BJ (cell line): ENCODE data around the gene SDK1. TPM values are rescaled to one million over a fixed set of nuclear protein-coding genes. Genes with fewer than 3 reads are reported as not detected.

ENCODE experiments used
- CTCF ChIA-PET: fragments of 350-600 bp; formaldehyde crosslinking; extraction: SDS; loops from one replicate; lab custom pipeline; 2021; ENCODE audit warnings: antibody characterized with exemption, inconsistent platforms; lab: Yijun Ruan, JAX
- POLR2A ChIA-PET: fragments of 300-600 bp; sonication (Branson Sonifier 250); formaldehyde crosslinking; extraction: SDS; loops from one replicate; lab custom pipeline; 2021; ENCODE audit warnings: antibody characterized with exemption; lab: Charles Lee
- DNase-seq: peaks from one replicate; pipeline ENCODE4 v3.0.0-alpha.2; 2011; ENCODE audit warnings: low read depth
- H3K27me3 ChIP-seq: 2 replicates; pipeline ENCODE4 v1.6.0; 2011; ENCODE audit warnings: low read length; ENCODE audit not compliant: control insufficient read depth, insufficient read depth
- H3K36me3 ChIP-seq: 2 replicates; pipeline ENCODE4 v1.5.1; 2011; ENCODE audit warnings: low read length; ENCODE audit not compliant: control insufficient read depth, insufficient read depth
- H3K4me3 ChIP-seq: 2 replicates; pipeline ENCODE4 v1.5.1; 2011; ENCODE audit warnings: low read depth, mild to moderate bottlenecking, control low read depth, low read length
- polyA plus RNA-seq: library from polyadenylated mRNA; depleted of rRNA; stranded (reverse); fragments of >200 nt; gene quantifications from 2 replicates; pipeline ENCODE4 v1.2.3, GENCODE V29; 2011
- TF ChIP-seq, protein P1 (sequence below): IDR thresholded peaks from 2 replicates; pipeline ENCODE4 v1.5.1; 2011; ENCODE audit warnings: low read depth, mild to moderate bottlenecking, control low read depth, inconsistent platforms, low read length, moderate library complexity; ENCODE audit not compliant: insufficient read depth

SDK1 gene
- polyA plus RNA-seq, 1 experiment = 0.01 TPM

DNA sequence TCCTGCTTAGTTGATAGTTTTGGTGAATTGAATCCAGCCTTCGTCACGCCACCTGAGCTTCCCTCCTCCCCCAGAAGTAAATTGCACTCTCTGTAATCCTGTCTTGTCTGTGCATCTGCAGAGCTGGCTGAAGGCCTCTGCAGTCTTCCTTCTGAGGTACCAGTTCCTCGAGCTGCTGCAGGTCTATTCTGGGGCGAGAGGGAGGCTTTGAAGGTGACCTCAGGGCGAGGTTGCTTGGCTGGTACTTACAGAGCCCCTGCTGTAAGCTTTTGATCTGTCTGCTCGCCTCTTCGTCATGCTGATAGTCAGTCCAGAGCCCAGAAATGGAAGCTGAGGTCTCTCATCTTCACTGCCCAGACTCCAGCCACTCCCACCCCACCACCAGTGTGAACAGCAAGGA is 867.5 kb downstream of the SDK1 start:
- ChIA-PET POLR2A (no interaction called here), CTCF (no interaction called here)
- Histone ChIP-seq H3K4me3 (no peak overlapping the region), H3K27me3 (no peaks in the 10 kb centered on the region), H3K36me3 (no peaks in the 10 kb centered on the region)
- TF ChIP-seq, protein P1, sequence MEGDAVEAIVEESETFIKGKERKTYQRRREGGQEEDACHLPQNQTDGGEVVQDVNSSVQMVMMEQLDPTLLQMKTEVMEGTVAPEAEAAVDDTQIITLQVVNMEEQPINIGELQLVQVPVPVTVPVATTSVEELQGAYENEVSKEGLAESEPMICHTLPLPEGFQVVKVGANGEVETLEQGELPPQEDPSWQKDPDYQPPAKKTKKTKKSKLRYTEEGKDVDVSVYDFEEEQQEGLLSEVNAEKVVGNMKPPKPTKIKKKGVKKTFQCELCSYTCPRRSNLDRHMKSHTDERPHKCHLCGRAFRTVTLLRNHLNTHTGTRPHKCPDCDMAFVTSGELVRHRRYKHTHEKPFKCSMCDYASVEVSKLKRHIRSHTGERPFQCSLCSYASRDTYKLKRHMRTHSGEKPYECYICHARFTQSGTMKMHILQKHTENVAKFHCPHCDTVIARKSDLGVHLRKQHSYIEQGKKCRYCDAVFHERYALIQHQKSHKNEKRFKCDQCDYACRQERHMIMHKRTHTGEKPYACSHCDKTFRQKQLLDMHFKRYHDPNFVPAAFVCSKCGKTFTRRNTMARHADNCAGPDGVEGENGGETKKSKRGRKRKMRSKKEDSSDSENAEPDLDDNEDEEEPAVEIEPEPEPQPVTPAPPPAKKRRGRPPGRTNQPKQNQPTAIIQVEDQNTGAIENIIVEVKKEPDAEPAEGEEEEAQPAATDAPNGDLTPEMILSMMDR = no peak
- no peak for DNase-seq

DNA sequence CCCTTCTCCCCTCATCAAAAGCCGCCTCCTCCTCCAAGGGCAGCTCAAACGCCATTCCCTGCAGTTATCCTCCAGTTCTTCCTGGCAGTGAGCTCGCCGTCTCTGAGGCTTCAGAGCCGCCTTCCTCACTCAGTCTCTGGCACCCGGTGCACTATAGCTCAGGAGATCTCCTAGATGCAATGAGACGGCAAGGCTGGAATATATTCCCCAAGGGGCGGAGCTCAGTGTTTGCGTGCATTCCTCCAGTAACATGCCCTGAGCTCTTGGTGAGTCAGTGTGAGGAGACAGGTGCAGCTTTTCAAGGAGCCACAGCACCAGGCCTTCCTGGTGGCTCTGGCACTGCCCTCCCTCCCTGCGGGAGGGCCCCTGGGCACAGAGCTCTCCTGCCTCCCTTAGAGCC is 868.4 kb downstream of the SDK1 start:
- ChIA-PET POLR2A (no interaction called here), CTCF (no interaction called here)
- TF ChIP-seq, protein P1 = no peak
- no peak overlapping the region for H3K4me3 ChIP-seq
- no peak for DNase-seq
- H3K27me3 ChIP-seq = no peaks in the 10 kb centered on the region
- no peaks in the 10 kb centered on the region for H3K36me3 ChIP-seq

DNA sequence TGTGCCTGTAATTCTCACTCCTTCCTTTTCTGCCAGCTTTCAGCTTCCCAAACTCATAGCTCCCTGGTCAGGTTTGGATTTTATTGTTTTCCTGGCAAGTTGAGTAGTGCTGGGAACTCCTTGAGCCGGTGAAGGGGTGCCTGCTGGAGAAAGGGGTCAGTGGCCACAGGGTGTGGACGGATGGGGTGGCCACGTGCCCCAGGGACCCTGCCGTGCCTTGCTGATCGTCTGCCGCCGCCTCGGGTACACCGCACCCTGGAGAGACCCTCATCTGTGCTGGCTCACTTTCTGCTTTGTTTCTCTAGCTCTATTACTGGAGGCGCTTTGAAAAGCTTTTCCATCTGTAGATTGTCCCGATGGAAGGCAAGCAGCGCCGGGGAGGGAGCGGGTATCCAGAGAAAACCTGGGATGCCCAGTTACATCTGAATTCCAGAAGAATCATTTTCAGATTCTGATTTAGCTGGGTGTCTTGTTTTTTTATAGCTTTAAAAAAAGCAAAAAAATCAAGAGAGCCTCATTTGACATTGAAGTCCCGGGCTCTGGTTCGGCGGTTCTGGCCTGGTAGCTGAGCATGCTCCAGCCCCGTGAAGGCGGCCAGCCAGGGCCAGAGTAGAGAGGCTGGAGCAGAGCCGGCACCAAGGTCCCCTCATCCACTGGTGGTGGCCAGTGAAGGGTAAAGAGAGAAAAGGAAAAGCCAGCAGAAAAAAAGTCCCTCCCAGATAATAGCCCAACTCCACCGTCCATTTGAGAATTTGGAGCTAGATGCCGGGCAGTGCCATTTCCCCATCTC is 870.1 kb downstream of the SDK1 start:
- TF ChIP-seq, protein P1 = no peak
- DNase-seq = no peak
- no peak overlapping the region for H3K4me3 ChIP-seq
- CTCF ChIA-PET = no interaction called here
- POLR2A ChIA-PET = no interaction called here
- no peaks in the 10 kb centered on the region for H3K27me3 ChIP-seq
- no peaks in the 10 kb centered on the region for H3K36me3 ChIP-seq

DNA sequence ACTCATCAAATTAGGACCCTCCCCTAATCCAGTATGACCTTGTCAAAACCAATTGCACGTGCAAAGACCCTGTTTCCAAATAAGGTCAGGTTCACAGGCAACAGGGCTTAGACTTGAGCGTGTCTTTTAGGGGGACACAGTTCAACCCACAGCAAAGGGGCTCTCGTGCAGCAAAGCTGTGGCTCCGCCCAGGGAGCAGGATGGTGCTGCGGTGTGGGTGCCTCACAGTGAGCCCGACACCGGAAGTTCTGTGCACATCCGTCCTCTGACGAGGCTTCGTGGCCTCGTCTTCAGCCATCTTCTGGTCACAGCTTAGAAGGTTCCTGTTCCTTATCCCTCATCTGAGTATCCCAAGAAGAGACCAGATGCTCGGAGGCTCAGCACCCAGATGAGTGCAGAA is 871.8 kb downstream of the SDK1 start:
- POLR2A ChIA-PET = no interaction called here
- DNase-seq = no peak
- Histone ChIP-seq H3K27me3 (no peaks in the 10 kb centered on the region), H3K36me3 (no peaks in the 10 kb centered on the region), H3K4me3 (no peak overlapping the region)
- CTCF ChIA-PET = no interaction called here
- TF ChIP-seq, protein P1 = no peak

DNA sequence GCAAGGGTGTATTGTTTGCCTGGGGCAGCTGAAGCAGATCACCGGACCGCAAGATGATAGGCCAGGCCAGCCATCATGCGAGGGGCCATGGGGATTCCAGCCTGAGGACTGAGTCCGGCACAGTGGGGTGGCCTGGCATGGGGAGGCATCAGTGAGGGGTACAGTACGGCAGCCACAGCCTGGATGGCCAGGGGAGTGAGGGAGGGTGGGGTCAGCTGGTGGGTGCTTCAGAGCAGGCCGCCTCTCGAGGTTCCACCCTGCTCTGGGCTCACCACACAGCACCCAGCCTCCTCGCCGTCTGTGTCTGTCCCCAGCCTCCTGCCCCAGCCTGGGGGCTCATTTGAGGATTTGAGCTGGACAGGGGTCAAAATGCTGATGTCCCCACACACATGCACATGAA is 872.6 kb downstream of the SDK1 start:
- Histone ChIP-seq H3K27me3 (no peaks in the 10 kb centered on the region), H3K4me3 (no peak overlapping the region), H3K36me3 (no peaks in the 10 kb centered on the region)
- ChIA-PET CTCF (no interaction called here), POLR2A (no interaction called here)
- no peak for DNase-seq
- TF ChIP-seq, protein P1 = no peak
